ENCODE data around the gene LNX1. TPM values are rescaled to one million over a fixed set of nuclear protein-coding genes. Genes with fewer than 3 reads are reported as not detected.

Gene LNX1
- total and polyA plus RNA-seq, 2 of the 8 experiments (the other 6 are each of a cell fraction or from before 2014, with no cell fraction given), result 2.7 to 3.8 TPM

- FAIRE-seq (no peak), DNase-seq (ENCODE audit: low read depth in 1 of 2, low spot score in 2 of 2) (no peak)
- Histone ChIP-seq H3K4ac (replicated peaks; ENCODE audit: insufficient read length, low read depth, low read length) (no peak overlapping the region), H3K36me3 (ENCODE audit: control insufficient read depth in 2 of 4, insufficient read depth in 4 of 4, low read length in 3 of 4) (no peaks in the 10 kb centered on the region; a peak in 1 of 8 replicates), H3K4me2 (ENCODE audit: insufficient read depth in 1 of 2, low read depth in 2 of 2, low read length in 2 of 2) (no peak overlapping the region), H3K23me2 (ENCODE audit: low read depth, low read length) (no peaks in the 10 kb centered on the region), H3K4me3 (ENCODE audit: extremely low read depth in 1 of 4, insufficient read depth in 2 of 4, low read depth in 3 of 4, low read length in 4 of 4) (no peak overlapping the region), H2BK120ac (replicated peaks; ENCODE audit: low read depth, low read length) (no peak overlapping the region), H3K79me1 (ENCODE audit: low read depth, low read length) (no peaks in the 10 kb centered on the region), H3K56ac (replicated peaks; ENCODE audit: insufficient read length, low read depth, low read length) (no peak overlapping the region), H3K18ac (ENCODE audit: extremely low read depth, low read length) (no peak overlapping the region), H3K4me1 (replicated peaks in 1 of 4; ENCODE audit: control insufficient read depth in 3 of 4, insufficient read depth in 4 of 4, low read length in 3 of 4) (peaks cover 2 to 17% (median 16%) of the 10 kb centered on the region in 4 experiments; a peak in 4 of 7 replicates), H4K8ac (ENCODE audit: extremely low read depth, insufficient read depth, low read length) (no peak overlapping the region; the same call in 1 of the 2 replicates), H2BK15ac (ENCODE audit: low read length) (no peak overlapping the region), H4K5ac (ENCODE audit: insufficient read length, low read depth, low read length) (no peak overlapping the region), H2BK12ac (ENCODE audit: low read depth, low read length) (no peak overlapping the region), H4K91ac (replicated peaks; ENCODE audit: insufficient read length, low read length) (no peak overlapping the region), H3K27me3 (replicated peaks in 1 of 4; ENCODE audit: control insufficient read depth in 3 of 4, extremely low read depth in 1 of 4, insufficient read depth in 3 of 4, low read length in 3 of 4) (no peaks in the 10 kb centered on the region), H2BK20ac (ENCODE audit: low read length) (no peak overlapping the region), H2AK5ac (ENCODE audit: low read depth, low read length) (no peak overlapping the region), H3K23ac (ENCODE audit: insufficient read length) (no peak overlapping the region), H4K20me1 (replicated peaks in 1 of 2; ENCODE audit: control insufficient read depth in 1 of 2, insufficient read depth in 2 of 2, low read length in 2 of 2) (no peaks in the 10 kb centered on the region), H3K9ac (replicated peaks in 1 of 4; ENCODE audit: extremely low read depth in 1 of 4, low read depth in 3 of 4, low read length in 3 of 4) (no peak overlapping the region), H3K79me2 (ENCODE audit: control insufficient read depth in 1 of 2, insufficient read depth in 2 of 2, low read length in 2 of 2) (no peaks in the 10 kb centered on the region), H3K27ac (ENCODE audit: low read depth, low read length) (no peak overlapping the region; the same call in 1 of the 2 replicates), H2AFZ (ENCODE audit: low read length) (no peak overlapping the region), H2BK5ac (ENCODE audit: low read depth, low read length) (no peak overlapping the region), H3K14ac (ENCODE audit: insufficient read length) (no peak overlapping the region), H3K9me3 (ENCODE audit: insufficient read depth in 2 of 2, low read depth in 1 of 2, low read length in 1 of 2) (no peaks in the 10 kb centered on the region)
- ChIA-PET CTCF (ENCODE audit: partially characterized antibody) (interaction anchor here (1.0 to 6.4 kb wide), 2 partner anchors 7 to 11 kb away, joined by 3 to 42 read pairs; no protein-coding TSS in a partner anchor), POLR2A (ENCODE audit: partially characterized antibody) (no interaction called here)
- TF ChIP-seq RXRA (IDR thresholded peaks at IDR 0.05; ENCODE audit: insufficient read depth, low read depth, low read length) (no peak), CREB1 (IDR thresholded peaks at IDR 0.05) (no peak), SIN3A (conservative IDR thresholded peaks at IDR 0.05 in 1 of 2, IDR thresholded peaks at IDR 0.05 in 1 of 2; ENCODE audit: low read depth in 1 of 2, low read length in 2 of 2) (no peak), CHD1 (IDR thresholded peaks at IDR 0.05; ENCODE audit: low read depth, low read length) (no peak), TEAD4 (IDR thresholded peaks at IDR 0.05; ENCODE audit: low read depth, low read length) (no peak), MAX (IDR thresholded peaks at IDR 0.05) (no peak), SRF (IDR thresholded peaks at IDR 0.05; ENCODE audit: low read depth, low read length) (no peak), KDM4A (IDR thresholded peaks at IDR 0.05; ENCODE audit: low read depth, low read length, severe bottlenecking) (no peak), CBX5 (IDR thresholded peaks at IDR 0.05; ENCODE audit: low read depth, low read length) (no peak), YY1 (IDR thresholded peaks at IDR 0.05; ENCODE audit: low read depth, low read length) (no peak)
- WGBS, 2 experiments (ENCODE audit: extremely low coverage in 1 of 2, insufficient coverage in 1 of 2, insufficient read length in 1 of 2, insufficient replicate concordance in 2 of 2, low coverage in 1 of 2, low lambda C conversion rate in 2 of 2, missing lambda C conversion rate in 1 of 2), result 94% methylated on average over 8 of the region's 8 CpGs; no CpG with 5 or more reads in 1 of the 2 experiments
These were observed 109.7 kb downstream of the LNX1 start for GRCh38 chr4:53481586-53481985.

Data from H1 (cell line).